IPS DF 6.9 (cell line): ENCODE measurements around the gene CSRNP3.

Source experiments
- DNase-seq: peaks from one replicate; pipeline ENCODE4 v3.0.0-alpha.2; 2013; ENCODE audit warnings: low read depth, low spot score
- H3K27ac ChIP-seq: one replicate; pipeline ENCODE4 v1.5.1; 2013; ENCODE audit warnings: low read length, control low read depth
- H3K27me3 ChIP-seq: 2 replicates; pipeline ENCODE4 v1.6.1; 2013; ENCODE audit warnings: mild to moderate bottlenecking, low read length; ENCODE audit not compliant: control insufficient read depth, insufficient read depth
- H3K36me3 ChIP-seq: 2 replicates; pipeline ENCODE4 v1.6.1; 2013; ENCODE audit warnings: low read length; ENCODE audit not compliant: control insufficient read depth, insufficient read depth
- H3K4me1 ChIP-seq: 2 replicates; pipeline ENCODE4 v1.6.1; 2013; ENCODE audit warnings: low read length; ENCODE audit not compliant: control insufficient read depth, insufficient read depth
- H3K4me3 ChIP-seq: 2 replicates; pipeline ENCODE4 v1.5.1; 2013; ENCODE audit warnings: mild to moderate bottlenecking, low read length
- H3K9me3 ChIP-seq: 2 replicates; pipeline ENCODE4 v1.6.1; 2013; ENCODE audit warnings: low read length, inconsistent platforms; ENCODE audit not compliant: control insufficient read depth, insufficient read depth
- WGBS: extraction: QIAGEN DNeasy Blood & Tissue Kit; methylation state at CpG from one replicate; pipeline ENCODE4 v1.1.7; 2013; ENCODE audit warnings: mixed read lengths, missing lambda C conversion rate; ENCODE audit not compliant: insufficient read length, insufficient coverage; 5-methylcytosine and 5-hydroxymethylcytosine counted together

CSRNP3 gene

DNA sequence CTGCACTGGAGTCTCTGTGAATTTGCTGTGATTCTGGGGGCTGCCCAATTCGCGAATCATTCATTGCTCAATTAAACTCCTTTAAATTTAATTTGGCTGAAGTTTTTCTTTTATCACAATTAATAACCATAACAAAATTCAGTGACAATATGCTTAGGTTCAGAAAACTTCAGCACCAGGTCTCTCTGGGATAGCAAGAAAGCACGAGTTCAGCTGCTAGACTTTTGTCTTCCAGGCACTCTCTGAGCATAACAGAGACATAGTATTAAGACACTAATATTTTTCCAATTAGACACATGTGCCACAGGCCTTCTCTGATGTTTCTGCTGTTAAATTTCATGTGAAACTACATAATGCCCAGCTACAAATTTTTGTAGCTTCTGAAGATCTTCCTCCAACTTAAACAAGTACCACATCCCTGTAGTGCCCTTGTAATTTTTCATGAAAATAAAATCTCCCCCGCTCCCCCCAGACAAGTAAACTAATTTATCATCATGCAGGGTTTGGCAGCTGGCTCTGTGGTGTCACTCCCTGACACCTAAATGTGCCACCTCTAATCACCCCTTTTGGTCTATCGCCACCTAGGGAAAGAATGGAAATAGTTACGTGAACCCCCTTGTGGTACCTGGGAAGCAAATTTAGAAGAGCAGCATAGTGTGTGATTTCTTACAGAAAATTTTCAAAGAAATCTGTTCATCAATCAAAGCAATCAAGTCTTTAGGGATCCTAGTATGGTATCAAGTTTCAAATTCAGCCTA lies 94.1 kb downstream of the CSRNP3 start:
- H3K27ac ChIP-seq: no peak overlapping the region
- H3K36me3 ChIP-seq: no peaks in the 10 kb centered on the region
- H3K27me3 ChIP-seq: no peaks in the 10 kb centered on the region
- no peaks in the 10 kb centered on the region for H3K4me1 ChIP-seq
- no peaks in the 10 kb centered on the region for H3K9me3 ChIP-seq
- DNase-seq: peak; percentile 20
- no CpG with 5 or more reads among the region's 6 CpGs for WGBS
- no peak overlapping the region for H3K4me3 ChIP-seq

DNA sequence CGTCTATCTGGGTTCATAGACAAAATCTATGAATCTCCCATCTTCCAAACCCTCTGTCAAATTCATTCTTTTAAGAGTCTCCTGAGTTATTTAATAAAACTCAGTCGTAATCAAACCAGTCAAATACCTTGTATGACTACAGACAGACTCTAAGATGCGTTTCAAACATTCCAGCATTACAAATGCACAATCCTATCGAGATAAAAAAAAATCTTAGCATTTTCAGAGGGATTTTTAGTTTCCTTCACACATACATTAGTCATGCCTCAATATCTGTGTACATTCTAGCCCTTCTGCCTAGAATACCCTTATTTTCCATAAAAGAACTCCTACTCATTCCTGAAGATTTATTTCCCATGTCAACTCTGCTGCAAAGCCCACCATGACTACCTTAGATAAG lies 96.5 kb downstream of the CSRNP3 start:
- DNase-seq: no peak
- no peaks in the 10 kb centered on the region for H3K36me3 ChIP-seq
- H3K4me3 ChIP-seq: no peak overlapping the region
- no CpG with 5 or more reads among the region's 4 CpGs for WGBS
- H3K27me3 ChIP-seq: no peaks in the 10 kb centered on the region
- no peak overlapping the region for H3K27ac ChIP-seq
- H3K4me1 ChIP-seq: no peaks in the 10 kb centered on the region
- H3K9me3 ChIP-seq: no peaks in the 10 kb centered on the region

DNA sequence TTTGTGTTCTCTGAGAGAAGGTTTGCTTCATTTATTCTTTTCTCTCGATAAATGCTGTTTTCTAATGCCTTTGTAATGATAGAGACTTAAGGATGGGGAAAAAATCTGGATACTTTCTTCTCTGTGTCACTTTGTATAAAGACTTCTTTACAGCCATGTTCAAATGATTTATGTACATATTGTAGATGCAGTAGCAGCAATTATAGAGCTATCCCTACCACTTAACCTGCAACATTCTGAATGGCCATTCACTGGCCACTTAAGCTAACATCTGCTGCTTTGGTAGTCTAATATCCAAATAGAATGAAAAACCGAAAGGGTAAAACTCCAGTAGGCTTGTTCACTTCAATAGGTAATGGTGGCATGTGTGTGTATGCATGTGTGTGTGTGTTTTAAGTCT lies 97.8 kb downstream of the CSRNP3 start:
- Histone ChIP-seq H3K9me3 (no peaks in the 10 kb centered on the region), H3K4me1 (no peaks in the 10 kb centered on the region), H3K27ac (no peak overlapping the region), H3K27me3 (no peaks in the 10 kb centered on the region), H3K4me3 (no peak overlapping the region), H3K36me3 (no peaks in the 10 kb centered on the region)
- WGBS: no CpG with 5 or more reads among the region's 2 CpGs
- DNase-seq: no peak

DNA sequence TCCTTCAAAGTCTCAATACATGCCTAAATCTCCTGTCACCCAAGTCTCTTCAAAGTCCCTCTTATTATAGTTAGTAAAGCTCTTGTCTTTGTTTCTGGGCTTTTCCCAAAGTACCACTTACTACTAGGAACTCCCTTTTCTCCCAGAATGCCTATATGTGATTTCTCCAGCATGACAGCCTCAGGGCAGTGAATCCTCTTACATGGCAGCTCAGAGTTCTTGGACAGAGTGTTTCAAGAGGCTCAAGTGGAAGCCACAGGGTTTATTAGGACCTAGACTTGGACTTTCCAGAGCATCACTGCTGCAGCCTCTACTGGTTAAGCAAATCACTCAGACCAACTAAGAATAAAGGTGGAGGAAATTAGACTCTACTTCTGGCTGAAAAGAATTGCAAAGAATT lies 98.9 kb downstream of the CSRNP3 start:
- Histone ChIP-seq H3K4me3 (no peak overlapping the region), H3K27me3 (no peaks in the 10 kb centered on the region), H3K4me1 (no peaks in the 10 kb centered on the region), H3K27ac (no peak overlapping the region), H3K36me3 (no peaks in the 10 kb centered on the region), H3K9me3 (no peaks in the 10 kb centered on the region)
- no peak for DNase-seq

DNA sequence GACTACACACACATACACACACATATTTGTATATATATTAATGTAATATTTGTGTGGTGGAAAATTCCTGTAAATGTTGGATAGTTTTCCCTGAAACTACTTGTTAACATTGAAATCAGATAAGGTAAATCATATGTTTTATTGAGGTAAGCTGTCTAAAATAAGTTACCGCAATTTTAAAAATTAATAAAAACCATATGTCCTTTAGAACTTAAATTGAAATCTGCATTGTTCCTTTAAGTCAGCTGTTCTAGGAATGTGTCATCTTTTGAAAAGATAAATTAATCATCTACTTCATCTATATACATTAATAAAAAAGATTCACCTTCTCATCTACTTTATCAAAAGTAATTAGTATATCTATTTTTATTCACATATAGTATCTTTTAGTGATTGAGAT lies 102.0 kb downstream of the CSRNP3 start:
- Histone ChIP-seq H3K27ac (no peak overlapping the region), H3K36me3 (no peaks in the 10 kb centered on the region), H3K27me3 (no peaks in the 10 kb centered on the region), H3K9me3 (no peaks in the 10 kb centered on the region), H3K4me1 (no peaks in the 10 kb centered on the region), H3K4me3 (no peak overlapping the region)
- no CpG with 5 or more reads among the region's 1 CpG for WGBS
- no peak for DNase-seq

DNA sequence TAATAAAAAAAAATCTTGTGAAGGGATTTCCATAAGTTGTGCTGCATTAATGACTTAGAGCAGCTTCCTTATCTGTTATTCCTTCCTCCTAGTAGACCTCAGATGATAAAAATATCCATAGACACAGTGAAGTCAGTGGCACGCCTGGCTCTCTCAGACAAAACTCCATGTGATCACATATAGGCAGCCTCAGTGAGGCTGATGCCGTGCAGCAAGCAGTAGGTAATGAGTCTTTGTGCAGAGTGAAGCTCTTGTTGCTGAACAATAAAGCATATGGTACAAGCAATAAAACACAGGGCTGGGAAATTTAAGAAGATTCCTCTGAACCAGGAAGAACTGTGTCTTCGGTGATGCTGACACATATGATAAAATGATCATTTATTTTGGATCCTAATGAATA lies 102.7 kb downstream of the CSRNP3 start:
- DNase-seq: no peak
- Histone ChIP-seq H3K9me3 (no peaks in the 10 kb centered on the region), H3K27ac (no peak overlapping the region), H3K4me1 (no peaks in the 10 kb centered on the region), H3K27me3 (no peaks in the 10 kb centered on the region), H3K36me3 (no peaks in the 10 kb centered on the region), H3K4me3 (no peak overlapping the region)
- no CpG with 5 or more reads among the region's 3 CpGs for WGBS

DNA sequence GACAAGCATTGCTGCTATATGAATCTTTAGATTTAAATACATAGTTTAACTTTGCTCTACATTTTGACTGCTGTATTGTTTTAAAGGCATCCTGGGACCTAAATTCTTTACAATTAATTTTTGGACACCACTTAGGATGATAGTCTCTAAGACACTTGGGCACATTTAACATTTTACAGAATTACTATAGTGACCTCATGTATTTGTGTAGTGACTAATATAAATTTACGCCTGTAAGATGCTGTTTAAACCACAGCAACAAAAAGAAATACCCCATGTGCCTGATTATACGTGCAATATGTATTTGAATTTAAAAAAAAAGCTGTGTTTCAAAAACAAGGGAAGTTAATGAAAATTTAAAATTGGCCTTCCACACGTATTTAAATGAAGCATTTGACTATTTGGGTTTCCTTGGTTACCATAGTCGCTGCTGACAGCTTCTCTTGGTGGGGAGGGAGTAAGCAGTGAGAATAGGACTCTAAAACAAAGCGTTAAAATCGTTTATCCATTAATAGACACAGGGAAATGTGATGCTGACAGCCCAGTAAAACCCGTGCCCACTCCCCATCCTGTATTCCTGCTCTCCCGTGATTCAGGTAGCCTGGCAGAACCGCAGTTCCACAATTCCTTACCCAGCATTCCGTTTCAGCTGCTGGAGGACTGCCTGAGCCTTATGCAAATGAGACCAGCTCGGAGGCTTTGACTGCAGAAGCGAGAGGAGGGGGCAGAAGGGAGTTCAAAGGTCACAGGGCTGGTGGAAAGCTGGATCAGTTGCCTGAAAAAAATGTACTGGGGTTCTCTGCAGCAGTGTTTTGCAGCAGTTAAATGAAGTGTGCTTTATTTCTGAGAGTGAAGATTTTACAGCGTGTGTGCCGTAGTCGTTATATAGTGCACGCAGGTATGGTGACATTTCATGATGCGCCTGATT lies 104.3 kb downstream of the CSRNP3 start:
- H3K36me3 ChIP-seq: no peaks in the 10 kb centered on the region
- WGBS: no CpG with 5 or more reads among the region's 17 CpGs
- no peaks in the 10 kb centered on the region for H3K4me1 ChIP-seq
- no peak overlapping the region; the same call in 1 of the 2 replicates for H3K4me3 ChIP-seq
- no peaks in the 10 kb centered on the region for H3K9me3 ChIP-seq
- DNase-seq: peak; percentile 68
- no peaks in the 10 kb centered on the region for H3K27me3 ChIP-seq
- H3K27ac ChIP-seq: no peak overlapping the region

DNA sequence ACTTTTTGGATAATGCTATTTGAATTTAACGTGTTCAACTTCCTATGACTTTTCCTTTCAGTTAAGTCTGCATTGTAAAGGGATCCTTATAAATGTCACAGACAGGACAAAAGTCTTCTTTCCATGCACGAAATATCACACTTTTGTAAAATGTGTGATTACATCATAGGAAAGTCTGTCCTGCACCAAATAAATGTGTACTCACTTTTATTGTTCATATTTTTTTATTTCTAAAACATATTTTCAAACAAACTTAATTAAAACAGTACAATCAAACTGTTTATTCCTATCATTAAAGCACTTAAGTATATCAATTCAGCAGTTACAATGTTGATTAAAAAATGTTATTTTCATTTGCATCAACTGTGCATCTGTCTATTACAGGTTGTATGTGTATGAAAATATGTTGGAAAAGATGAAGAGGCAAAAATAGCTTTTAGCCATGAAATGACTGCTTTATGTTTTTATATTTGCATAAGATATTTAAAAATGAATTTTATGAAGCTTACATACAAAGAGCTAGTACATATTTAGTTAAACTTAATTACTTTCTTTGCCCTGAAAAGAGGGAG lies 105.6 kb downstream of the CSRNP3 start:
- Histone ChIP-seq H3K36me3 (no peaks in the 10 kb centered on the region), H3K27ac (no peak overlapping the region), H3K4me1 (no peaks in the 10 kb centered on the region), H3K4me3 (no peak overlapping the region), H3K27me3 (no peaks in the 10 kb centered on the region), H3K9me3 (no peaks in the 10 kb centered on the region)
- WGBS: no CpG with 5 or more reads among the region's 2 CpGs
- DNase-seq: no peak

DNA sequence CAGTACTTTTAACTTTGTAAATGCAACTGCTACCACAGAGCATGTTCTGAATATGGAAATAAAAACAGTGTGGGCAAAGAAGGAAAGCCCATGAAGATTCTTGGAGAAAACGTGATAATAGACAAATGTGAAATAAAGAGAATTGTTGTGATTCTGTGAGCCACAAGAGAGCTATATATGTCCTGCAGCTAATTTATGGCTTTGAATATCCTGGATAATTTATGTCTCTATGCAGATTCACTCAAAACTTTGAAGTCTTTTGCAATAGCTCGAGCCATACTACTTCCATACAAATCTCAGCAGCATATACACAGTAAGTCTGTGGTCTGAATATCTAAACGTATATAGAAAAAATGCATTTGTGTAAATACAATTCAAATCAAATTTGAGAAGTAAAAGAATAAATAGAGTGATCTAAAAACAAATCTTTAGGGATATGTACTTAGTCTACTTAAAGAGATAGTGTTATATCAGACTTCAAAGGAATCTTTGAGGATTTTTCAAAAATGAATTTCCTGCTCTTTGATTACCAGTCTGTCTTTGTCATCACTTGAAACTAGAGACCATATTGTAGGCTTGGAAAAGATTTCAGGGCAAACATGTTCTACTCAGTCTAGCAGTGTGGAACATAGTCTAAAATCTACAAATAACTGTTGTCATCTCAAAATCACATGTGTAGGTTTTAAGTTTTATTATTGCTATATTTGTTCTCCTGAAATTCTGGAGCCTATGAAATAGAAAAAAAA lies 107.1 kb downstream of the CSRNP3 start:
- Histone ChIP-seq H3K4me1 (peaks cover 2% of the 10 kb centered on the region; the same call in 1 of the 2 replicates), H3K4me3 (no peak overlapping the region), H3K27me3 (no peaks in the 10 kb centered on the region), H3K27ac (no peak overlapping the region), H3K9me3 (no peaks in the 10 kb centered on the region), H3K36me3 (no peaks in the 10 kb centered on the region)
- no CpG with 5 or more reads among the region's 3 CpGs for WGBS
- DNase-seq: no peak

DNA sequence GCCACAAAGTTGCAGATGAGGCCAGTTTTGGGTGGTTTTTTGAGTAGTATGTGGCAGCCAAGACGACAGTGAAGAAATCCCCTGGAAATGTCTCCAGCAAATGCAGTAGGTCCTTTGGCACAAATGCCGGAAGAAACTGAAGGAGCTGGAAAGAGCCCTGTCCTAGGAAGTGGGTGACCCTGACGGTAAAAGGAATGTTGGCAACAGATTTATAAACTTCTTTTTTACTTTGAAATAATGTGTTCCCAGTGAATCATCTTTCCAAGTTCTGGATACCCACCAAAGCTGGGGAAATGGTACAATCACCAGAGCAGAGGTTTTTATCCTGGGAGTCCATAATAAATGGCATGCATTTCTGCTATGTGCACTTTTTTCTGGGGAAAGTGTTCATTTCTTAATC lies 112.9 kb downstream of the CSRNP3 start:
- Histone ChIP-seq H3K9me3 (no peaks in the 10 kb centered on the region), H3K4me3 (no peak overlapping the region), H3K36me3 (no peaks in the 10 kb centered on the region), H3K27me3 (no peaks in the 10 kb centered on the region), H3K27ac (no peak overlapping the region), H3K4me1 (peaks cover 2% of the 10 kb centered on the region; the same call in 1 of the 2 replicates)
- WGBS: no CpG with 5 or more reads among the region's 3 CpGs
- DNase-seq: no peak
